OCI-LY1 (cell line): ENCODE data around the gene JAGN1.

ENCODE experiments used
- EZH2 ChIP-seq: fragments of 200-600 bp; sonication (generic), shearing (Covaris generic); IDR thresholded peaks from 2 replicates; pipeline ENCODE4 v1.8.0; 2017; ENCODE audit warnings: borderline replicate concordance, mixed run types, mild to moderate bottlenecking, antibody characterized with exemption, low read length, moderate library complexity, mixed read lengths
- TF ChIP-seq, protein P1 (sequence below): fragments of 200-600 bp; sonication (generic), shearing (Covaris generic); IDR thresholded peaks from 2 replicates; pipeline ENCODE4 v1.5.1; 2017; ENCODE audit warnings: mild to moderate bottlenecking, antibody characterized with exemption, low read length, moderate library complexity, mixed read lengths

- TF ChIP-seq, protein P1, sequence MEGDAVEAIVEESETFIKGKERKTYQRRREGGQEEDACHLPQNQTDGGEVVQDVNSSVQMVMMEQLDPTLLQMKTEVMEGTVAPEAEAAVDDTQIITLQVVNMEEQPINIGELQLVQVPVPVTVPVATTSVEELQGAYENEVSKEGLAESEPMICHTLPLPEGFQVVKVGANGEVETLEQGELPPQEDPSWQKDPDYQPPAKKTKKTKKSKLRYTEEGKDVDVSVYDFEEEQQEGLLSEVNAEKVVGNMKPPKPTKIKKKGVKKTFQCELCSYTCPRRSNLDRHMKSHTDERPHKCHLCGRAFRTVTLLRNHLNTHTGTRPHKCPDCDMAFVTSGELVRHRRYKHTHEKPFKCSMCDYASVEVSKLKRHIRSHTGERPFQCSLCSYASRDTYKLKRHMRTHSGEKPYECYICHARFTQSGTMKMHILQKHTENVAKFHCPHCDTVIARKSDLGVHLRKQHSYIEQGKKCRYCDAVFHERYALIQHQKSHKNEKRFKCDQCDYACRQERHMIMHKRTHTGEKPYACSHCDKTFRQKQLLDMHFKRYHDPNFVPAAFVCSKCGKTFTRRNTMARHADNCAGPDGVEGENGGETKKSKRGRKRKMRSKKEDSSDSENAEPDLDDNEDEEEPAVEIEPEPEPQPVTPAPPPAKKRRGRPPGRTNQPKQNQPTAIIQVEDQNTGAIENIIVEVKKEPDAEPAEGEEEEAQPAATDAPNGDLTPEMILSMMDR, result no peak
- TF ChIP-seq EZH2, result no peak
Observed at GRCh38 chr3:9859530-9860025, 30.8 kb upstream of the JAGN1 start.
